Measurements from ENCODE around the gene TSN. TPM values are rescaled to one million over a fixed set of nuclear protein-coding genes. Genes with fewer than 3 reads are reported as not detected.

Gene TSN
- total RNA-seq, 4 donors from 2014 or later = 54.3 to 93.8 (median 82.1) TPM

DNA sequence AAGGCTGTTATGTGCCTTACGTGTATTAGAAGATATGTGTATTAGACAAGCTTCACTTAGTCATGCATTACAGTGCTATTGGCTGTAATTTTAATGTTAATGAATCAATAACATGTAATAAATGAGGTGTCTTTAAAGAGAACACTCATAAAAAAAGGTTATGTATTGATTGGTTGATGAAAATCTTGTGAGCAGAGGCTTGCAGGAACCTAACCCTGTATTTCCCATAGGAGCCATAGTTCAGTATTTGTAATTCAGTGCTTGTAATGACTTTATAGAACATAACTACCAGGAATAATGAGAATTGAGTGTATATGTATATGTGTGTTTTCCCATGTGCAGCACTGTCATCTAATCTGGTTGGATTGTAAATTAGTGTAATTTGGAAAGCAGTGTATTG is 33.2 kb downstream of the TSN start:
- no peak overlapping the region for H3K27ac ChIP-seq
- H3K27me3 ChIP-seq = no peaks in the 10 kb centered on the region
- TF ChIP-seq, protein P1, sequence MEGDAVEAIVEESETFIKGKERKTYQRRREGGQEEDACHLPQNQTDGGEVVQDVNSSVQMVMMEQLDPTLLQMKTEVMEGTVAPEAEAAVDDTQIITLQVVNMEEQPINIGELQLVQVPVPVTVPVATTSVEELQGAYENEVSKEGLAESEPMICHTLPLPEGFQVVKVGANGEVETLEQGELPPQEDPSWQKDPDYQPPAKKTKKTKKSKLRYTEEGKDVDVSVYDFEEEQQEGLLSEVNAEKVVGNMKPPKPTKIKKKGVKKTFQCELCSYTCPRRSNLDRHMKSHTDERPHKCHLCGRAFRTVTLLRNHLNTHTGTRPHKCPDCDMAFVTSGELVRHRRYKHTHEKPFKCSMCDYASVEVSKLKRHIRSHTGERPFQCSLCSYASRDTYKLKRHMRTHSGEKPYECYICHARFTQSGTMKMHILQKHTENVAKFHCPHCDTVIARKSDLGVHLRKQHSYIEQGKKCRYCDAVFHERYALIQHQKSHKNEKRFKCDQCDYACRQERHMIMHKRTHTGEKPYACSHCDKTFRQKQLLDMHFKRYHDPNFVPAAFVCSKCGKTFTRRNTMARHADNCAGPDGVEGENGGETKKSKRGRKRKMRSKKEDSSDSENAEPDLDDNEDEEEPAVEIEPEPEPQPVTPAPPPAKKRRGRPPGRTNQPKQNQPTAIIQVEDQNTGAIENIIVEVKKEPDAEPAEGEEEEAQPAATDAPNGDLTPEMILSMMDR (IDR thresholded peaks at IDR 0.05) = no peak
- no peak for TF ChIP-seq POLR2A (IDR thresholded peaks at IDR 0.05)
- intact Hi-C loops (cut with DNase I; ENCODE audit: low total_unique reads) = no loop called here
- no peak for DNase-seq
- no peaks in the 10 kb centered on the region for H3K36me3 ChIP-seq
- H3K4me1 ChIP-seq = no peaks in the 10 kb centered on the region
- H3K9me3 ChIP-seq = no peaks in the 10 kb centered on the region
- no peak overlapping the region for H3K4me3 ChIP-seq

DNA sequence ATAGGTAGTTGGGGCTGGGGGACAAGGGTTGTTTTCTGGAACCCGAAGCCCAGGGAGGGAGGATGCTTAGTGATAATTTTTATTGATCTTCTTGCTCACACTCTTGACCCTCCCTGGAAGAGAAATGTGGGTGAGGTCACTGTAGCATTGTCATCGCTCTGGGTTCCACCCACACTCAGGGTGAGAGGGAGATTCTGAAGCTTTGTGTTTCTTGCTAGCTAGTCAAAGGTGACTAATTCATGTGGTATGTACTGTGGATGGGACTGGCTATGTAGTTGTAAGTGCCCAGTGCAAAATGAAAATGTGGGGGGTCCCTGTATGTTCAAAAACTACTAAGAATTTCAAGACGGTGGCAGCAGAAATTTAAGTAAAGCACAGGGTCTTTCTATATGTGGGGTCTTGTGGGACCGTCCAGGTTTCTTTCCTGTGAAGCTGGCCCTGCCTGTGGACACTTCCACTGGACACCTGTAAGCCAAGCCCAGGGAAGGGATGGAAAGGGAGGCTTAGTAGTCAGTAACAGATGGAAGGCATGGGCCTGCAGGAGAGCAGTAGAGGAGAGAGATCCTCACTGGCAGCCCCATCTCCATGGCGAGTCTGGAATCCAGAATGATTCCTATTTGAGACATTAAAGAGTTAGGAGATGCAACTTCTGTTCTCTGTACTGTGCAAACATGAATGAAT is 35.0 kb downstream of the TSN start:
- intact Hi-C loops (cut with DNase I; ENCODE audit: low total_unique reads) = no loop called here
- Histone ChIP-seq H3K27me3 (no peaks in the 10 kb centered on the region), H3K4me3 (no peak overlapping the region), H3K36me3 (no peaks in the 10 kb centered on the region), H3K27ac (no peak overlapping the region), H3K9me3 (no peaks in the 10 kb centered on the region), H3K4me1 (no peaks in the 10 kb centered on the region)
- DNase-seq = no peak
- TF ChIP-seq, protein P1 (IDR thresholded peaks at IDR 0.05) = no peak
- TF ChIP-seq POLR2A (IDR thresholded peaks at IDR 0.05) = no peak

DNA sequence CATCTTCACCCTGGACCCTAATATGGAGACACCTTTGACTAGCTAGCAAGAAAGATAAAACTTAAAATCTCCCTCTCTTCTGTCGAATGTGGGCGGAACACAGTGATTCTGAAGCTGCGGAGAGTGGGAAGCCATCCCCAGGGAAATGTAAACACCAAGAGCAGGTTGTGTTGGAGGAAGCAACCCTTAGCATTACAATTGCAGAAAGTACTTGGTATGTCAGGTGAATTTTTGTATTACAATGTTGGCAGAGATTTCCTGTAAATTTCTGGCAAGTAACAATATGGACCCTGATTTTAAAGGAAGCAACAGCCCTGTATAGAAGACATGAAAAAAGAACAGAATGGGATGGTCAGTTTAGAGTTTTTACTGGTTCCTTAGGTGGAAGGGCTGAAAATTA is 35.8 kb downstream of the TSN start:
- Histone ChIP-seq H3K4me3 (no peak overlapping the region), H3K4me1 (no peaks in the 10 kb centered on the region), H3K36me3 (no peaks in the 10 kb centered on the region), H3K9me3 (no peaks in the 10 kb centered on the region), H3K27ac (no peak overlapping the region), H3K27me3 (no peaks in the 10 kb centered on the region)
- TF ChIP-seq, protein P1 (IDR thresholded peaks at IDR 0.05) = no peak
- no peak for TF ChIP-seq POLR2A (IDR thresholded peaks at IDR 0.05)
- DNase-seq = no peak
- intact Hi-C loops (cut with DNase I; ENCODE audit: low total_unique reads) = no loop called here

DNA sequence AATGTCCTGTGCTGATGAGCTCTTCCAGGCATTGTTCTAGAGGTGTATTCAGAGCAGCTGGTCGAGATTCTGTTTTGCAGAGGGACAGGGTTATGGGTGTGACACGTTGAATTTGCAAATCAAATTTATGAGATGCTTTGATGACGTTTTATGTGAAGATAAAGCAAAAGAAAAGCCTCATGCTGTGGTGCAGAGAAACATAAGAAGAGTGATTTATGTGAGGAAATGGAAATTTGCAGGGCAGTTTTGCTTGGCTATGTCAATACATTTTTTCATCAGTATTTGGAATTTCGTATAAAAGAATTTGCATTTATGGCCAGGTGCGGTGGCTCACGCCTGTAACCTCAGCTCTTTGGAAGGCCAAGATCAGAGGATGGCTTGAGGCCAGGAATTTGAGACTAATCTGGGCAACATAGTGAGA is 36.4 kb downstream of the TSN start:
- no peak for TF ChIP-seq POLR2A (IDR thresholded peaks at IDR 0.05)
- TF ChIP-seq, protein P1 (IDR thresholded peaks at IDR 0.05) = no peak
- H3K4me1 ChIP-seq = no peaks in the 10 kb centered on the region
- no peaks in the 10 kb centered on the region for H3K27me3 ChIP-seq
- intact Hi-C loops (cut with DNase I; ENCODE audit: low total_unique reads) = no loop called here
- H3K9me3 ChIP-seq = no peaks in the 10 kb centered on the region
- H3K4me3 ChIP-seq = no peak overlapping the region
- H3K36me3 ChIP-seq = no peaks in the 10 kb centered on the region
- H3K27ac ChIP-seq = no peak overlapping the region
- DNase-seq = no peak

DNA sequence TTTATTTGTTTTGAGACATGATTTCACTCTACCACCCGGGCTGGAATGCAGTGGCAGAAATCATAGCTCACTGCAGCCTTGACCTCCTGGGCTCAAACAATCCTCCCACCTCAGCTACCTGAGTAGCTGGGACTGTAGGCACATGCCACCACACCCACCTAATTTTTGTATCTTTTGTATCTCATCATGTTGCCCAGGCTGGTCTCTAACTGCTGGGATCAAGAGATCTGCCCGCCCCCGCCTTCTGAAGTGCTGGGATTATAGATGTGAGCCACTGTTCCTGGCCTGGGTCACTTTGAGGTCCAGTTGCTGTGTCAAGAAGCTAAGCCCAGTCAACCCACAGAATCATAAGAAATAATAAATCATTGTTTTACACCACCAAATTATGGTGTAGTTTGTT is 38.4 kb downstream of the TSN start:
- intact Hi-C loops (cut with DNase I; ENCODE audit: low total_unique reads) = no loop called here
- Histone ChIP-seq H3K27ac (no peak overlapping the region), H3K4me3 (no peak overlapping the region), H3K36me3 (no peaks in the 10 kb centered on the region), H3K9me3 (no peaks in the 10 kb centered on the region), H3K27me3 (no peaks in the 10 kb centered on the region), H3K4me1 (no peaks in the 10 kb centered on the region)
- TF ChIP-seq, protein P1 (IDR thresholded peaks at IDR 0.05) = no peak
- no peak for TF ChIP-seq POLR2A (IDR thresholded peaks at IDR 0.05)
- no peak for DNase-seq

Measured in uterus (tissue), 4 donors.